Erythroblast (primary cell): ENCODE measurements around the gene ANKMY1.

Source experiments
- DNase-seq, 2 experiments: peaks; one replicate each; lab custom pipeline; 2025; lab: John Stamatoyannopoulos, UW
- GATA1 ChIP-seq: IDR thresholded peaks from 2 replicates; pipeline ENCODE4 v1.6.1; 2011; ENCODE audit warnings: low read depth, mild to moderate bottlenecking, control low read depth, low read length, moderate library complexity
- POLR2A ChIP-seq: IDR thresholded peaks from 2 replicates; pipeline ENCODE4 v1.6.1; 2011; ENCODE audit warnings: mild to moderate bottlenecking, low read length

Gene ANKMY1

DNA sequence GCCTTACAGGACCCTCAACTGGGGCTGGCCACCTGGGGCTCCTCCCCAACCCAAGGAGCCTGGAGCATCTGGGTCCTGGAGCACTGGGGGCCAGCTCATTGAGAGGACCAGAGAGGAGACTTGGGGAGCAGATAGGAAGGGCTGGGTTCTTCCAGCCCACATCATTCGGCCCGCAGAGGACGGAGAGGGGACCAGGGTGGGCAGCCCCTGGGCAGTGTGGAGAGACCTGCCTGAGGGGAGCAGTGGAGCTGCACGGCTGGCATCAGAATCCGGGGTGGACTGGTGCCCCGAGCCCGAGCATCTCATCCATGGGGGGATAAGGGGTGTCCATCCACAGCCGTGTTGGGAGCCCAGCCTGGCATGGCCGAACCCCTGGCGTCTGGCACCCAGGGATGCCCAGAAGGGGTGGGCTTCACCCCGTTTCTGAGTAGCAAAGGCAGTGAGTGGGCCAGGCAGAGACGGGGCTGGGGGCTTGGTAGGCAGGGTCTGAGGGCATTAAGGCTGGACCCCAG, 111.1 kb downstream of the ANKMY1 start:
- TF ChIP-seq GATA1 = no peak
- no peak for TF ChIP-seq POLR2A
- DNase-seq = no peak

DNA sequence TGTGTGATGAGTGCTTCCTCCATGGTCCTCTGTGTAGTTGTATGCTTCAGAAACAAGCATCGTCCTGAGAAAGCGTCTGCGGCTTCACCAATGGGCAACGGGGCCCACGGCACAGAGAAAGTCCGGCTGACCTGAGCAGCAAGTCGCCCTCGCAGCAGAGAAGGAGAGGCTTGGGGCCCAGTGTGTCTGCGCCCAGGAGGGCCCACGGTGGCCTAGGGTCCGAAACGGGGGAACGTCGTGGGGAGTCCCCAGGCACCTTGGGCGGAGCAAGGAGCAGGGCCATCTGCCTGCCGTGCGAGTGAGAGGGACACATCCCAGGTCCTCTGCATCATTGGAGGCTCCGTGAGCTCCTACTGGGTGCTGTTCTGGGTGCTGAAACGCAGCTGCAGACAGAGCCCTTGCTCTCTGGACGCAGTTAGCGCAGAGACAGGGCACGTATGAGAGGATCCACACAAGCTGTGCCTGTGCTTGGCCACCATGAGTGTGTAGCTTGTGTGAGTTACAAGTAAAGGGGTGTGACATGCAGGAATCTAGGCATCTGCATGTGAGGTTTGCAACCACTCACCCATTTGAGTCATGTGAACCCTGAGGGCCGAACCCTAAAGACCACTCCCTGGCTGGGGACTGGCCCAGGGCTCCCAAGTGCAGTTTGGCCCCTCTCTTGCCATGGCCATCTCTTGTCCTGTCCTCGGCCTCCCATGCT, 111.7 kb downstream of the ANKMY1 start:
- TF ChIP-seq GATA1 (no peak), POLR2A (no peak)

DNA sequence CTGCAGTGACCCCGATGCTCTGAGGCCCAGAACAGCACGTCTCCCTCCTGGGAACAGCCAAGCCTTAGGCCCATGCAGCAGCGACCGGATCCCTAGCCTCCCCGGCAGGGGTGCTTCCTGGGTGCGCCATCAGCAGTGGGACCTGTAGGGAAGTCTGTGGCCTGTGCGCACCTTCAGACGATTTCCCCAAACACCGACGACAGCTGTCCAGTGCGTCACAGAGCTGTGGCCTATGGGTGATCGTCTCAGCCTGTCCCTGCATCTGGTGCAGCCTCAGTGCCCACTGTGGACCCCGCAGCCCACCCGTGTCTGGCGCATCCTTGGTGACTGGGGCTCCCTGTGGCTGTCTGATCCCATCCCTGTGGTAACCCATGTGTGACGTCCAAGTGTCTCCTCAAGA, 113.3 kb downstream of the ANKMY1 start:
- DNase-seq = no peak
- TF ChIP-seq GATA1 (no peak), POLR2A (no peak)

More for the DNA sequence above, 111.7 kb downstream of the ANKMY1 start:
- no peak for DNase-seq

DNA sequence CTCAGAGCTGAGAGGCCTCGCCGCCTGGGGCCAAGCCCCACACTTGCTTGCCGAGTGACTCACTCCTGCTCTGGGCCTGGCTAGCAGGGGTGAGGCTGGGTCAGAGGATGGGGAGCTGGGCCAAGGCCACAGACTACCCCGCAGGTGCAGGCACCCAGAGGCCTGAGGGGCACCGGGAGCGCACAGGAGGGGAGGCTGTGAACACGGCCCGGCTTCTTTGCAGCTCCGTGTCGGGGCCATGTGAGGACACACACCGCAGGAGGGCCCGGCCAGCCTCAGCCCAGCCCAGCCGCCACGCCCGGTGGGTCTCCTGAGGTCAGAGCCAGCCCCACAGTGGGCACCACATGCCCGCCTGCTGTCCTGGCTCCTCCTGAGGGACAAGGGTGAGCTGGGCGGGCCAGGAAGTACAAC, 113.9 kb downstream of the ANKMY1 start:
- no peak for DNase-seq
- no peak for TF ChIP-seq POLR2A
- no peak for TF ChIP-seq GATA1

DNA sequence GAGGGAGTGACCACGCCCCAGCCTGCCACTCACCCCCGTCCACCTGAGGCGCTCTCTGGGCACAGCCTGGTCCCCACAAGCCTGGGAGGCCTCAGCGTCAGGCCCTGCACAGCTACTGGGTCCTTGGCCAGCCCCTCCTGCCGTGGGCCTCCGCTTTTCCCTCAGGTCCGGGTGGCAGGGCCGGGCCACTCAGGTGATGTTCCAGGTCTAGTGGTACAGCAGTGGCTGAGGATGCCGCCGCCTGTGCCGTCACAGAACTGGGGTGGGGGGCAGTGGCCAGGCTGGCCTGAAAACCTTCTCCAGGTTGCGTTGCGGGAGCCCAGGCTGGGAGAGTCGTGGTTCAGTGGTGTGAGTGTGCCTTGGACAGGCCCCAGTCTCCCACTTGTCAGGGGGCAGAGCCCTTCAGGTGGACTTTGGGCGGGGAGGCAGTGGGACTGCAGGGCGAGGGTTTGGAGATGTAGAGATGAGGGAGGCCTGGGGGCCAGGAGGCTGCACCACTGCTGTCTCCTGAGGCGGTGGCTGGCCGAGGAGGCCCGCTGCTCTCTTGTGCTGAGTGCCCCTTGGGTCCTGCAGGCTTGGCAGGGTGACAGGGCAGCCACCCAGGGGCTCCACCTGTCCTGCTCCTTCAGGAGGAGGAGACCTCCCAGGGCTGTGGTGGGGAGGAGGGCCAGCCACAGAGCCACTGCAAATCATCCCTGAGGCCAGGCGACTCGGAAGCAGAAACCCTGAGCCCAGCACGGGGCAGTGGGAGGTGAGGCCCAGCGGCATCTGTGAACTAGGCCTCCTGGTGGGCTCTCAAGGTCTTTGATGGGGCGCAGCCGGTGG, 114.7 kb downstream of the ANKMY1 start:
- DNase-seq = no peak
- TF ChIP-seq POLR2A = no peak
- no peak for TF ChIP-seq GATA1

DNA sequence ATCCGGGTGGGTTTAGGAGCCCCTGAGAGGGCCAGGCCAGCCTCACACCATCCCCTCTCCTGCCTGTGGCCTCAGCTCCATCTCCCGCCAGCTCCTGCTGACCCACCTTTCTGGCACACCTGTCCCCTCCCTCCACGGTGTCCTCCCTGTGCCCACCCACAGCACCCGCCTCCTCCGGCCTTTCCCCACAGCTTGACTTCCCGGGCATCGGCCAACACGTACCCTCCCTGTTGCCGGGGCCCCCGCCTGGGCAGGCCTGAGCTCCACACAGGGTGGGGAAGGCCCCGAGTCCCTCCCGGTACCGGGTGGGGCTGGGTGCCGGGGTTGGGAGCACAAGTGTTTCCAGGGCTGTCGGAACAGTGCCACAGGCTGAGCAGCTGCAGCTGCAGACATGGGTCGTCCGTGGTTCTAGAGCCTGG, 115.8 kb downstream of the ANKMY1 start:
- TF ChIP-seq POLR2A = no peak
- TF ChIP-seq GATA1 = no peak
- no peak for DNase-seq

DNA sequence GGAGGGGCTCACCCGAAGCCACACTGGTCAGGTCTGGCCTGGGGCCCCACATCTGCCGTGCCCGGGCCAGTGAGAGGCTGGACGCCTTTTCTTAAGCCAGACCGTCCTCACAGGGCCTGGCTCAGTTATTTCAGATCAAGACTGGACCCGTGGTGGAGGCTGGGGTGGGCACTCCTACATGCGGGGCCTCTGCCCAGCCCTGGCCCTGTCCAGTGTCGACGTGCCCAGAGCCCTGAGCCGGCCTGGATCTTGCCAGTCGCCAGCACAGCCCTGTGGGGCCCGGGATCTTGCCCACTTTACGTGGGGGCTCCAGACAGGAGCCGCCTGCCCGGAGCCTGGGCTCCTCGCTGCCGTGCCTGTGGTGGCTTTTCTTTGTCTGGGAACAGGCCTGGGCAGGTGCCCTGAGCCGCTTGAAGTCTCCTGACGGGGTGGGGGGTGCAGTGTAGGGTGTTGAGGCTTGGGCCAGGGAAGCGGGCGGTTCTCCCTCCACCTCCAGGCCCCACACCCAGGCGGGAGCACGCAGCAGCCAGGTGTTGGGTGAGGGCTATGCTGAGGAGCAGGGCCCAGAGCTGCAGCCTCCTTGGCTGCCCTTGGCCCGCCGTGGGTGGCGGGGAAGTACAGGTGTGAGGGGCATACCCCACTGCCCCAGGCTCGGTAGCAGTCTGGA, 116.3 kb downstream of the ANKMY1 start:
- DNase-seq = no peak
- TF ChIP-seq GATA1 = no peak
- no peak for TF ChIP-seq POLR2A

DNA sequence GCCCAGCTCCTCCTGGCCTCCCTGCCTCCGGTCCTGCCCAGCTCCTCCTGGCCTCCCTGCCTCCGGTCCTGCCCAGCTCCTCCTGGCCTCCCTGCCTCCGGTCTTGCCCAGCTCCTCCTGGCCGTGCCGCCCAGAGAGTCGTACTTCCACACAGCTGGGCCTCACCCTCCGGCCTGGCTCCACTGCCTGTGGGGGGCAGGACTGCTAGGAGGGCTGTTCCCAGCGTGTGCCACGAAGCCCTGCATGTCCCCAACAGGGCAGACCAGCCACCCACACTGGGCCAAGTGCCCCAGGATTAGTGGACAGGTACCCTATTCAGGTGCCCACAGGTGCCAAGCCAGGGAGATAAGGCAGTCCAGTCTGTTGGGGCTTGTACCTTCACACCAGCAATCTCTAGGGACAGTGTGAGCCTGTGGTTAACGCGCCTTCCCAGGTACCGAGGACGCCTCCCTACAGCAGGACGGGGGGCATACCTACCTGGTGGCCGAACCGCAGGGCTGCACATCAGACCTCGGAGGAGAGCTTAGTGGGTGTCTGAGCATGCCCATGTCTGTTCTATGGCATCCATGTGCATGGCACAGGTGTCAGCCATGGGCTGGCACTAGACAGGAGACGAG, 117.0 kb downstream of the ANKMY1 start:
- no peak for DNase-seq
- TF ChIP-seq GATA1 = no peak
- TF ChIP-seq POLR2A = no peak

DNA sequence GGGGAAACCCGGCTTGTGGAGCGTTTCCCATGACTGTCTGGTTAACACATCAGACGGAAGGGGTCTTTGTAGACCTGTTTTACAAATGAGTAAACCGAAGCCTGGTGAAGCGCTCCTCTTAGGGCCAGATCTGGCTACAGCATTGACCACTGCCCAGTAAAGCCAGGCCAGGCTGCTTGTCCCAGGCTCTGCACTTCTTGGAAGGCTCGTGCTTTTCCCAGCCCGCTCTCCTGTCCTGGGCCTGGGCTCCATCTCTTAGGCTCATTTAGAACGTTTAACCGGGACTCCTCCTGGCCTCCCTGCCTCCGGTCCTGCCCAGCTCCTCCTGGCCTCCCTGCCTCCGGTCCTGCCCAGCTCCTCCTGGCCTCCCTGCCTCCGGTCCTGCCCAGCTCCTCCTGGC, 117.5 kb downstream of the ANKMY1 start:
- no peak for DNase-seq
- TF ChIP-seq POLR2A (no peak), GATA1 (no peak)

DNA sequence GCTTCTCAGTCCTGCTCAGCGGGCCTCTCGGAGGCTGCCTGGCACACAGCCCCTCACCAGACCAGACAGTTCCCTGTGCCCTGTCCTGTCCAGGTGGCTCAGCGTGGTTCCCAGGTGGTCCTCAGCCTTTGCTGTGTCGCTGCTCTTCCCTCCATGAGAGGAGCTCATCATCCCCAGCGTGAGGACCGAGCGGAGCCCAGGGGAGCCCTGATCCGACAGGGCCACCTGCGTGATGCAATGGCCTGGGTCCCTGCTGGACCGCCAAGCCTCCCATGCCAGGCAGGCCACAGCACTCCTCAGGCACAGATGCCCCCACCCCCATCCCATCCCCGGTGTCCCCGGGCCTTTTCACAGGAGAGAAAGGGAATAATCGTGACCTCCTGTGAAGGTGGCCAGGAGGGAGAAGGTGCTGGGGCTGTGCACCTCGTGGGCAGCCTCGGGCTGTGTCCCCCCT, 118.1 kb downstream of the ANKMY1 start:
- no peak for TF ChIP-seq GATA1
- no peak for TF ChIP-seq POLR2A
- no peak for DNase-seq

DNA sequence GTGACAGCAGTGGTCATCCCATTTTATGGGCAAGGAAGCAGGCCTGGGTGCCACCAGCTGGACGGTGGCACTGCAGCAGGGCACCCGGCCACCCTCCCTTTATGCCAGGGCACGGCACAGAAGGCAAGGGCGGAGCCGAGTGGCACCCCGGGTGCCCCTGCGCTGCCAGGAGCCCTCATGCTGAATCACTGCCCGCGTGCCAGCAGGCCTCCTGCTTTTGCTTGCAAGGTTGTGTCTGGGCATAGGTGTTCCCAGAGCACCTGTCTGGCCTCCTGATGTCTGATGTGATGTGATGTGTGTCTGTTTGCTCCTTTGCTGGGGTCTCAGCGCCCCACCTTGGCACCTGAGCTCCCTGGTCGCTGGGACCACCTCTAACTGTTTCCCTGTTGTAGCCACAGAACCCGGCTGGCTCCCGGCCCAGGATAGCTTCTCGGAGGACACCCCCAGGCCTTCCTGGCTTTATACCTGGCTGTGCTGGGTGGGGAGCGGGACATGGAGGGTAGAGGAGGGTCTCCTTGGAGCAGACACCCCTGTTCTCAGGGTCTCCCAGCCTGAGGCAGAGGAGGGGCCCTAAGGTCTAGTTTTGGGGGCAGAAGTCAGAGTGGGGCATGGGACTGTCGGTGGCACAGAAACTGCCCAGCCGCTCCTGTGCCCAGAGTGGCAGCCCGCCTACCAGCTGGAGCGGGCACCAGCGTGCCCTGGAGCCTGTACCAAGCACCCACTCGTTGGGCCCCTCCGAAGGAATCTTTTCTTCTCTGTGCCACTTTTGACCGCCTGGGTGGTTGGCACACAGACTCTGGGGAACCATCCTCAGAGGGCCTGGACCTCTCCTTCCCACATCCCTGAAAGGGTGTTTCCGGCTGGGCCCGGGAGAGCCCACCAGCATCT, 118.7 kb downstream of the ANKMY1 start:
- TF ChIP-seq POLR2A = no peak
- TF ChIP-seq GATA1 = no peak
- no peak for DNase-seq
